ENCODE results near the gene CCSER2. TPM values are rescaled to one million over a fixed set of nuclear protein-coding genes. Genes with fewer than 3 reads are reported as not detected.
"Not testable (repeated sequence)": the region's sequence is repeated elsewhere in the genome, so short reads cannot be mapped to it uniquely, and the experiment has no call there.

The CCSER2 gene
- total RNA-seq, 2 experiments from 2014 or later = 92.7 to 98.0 TPM

DNA sequence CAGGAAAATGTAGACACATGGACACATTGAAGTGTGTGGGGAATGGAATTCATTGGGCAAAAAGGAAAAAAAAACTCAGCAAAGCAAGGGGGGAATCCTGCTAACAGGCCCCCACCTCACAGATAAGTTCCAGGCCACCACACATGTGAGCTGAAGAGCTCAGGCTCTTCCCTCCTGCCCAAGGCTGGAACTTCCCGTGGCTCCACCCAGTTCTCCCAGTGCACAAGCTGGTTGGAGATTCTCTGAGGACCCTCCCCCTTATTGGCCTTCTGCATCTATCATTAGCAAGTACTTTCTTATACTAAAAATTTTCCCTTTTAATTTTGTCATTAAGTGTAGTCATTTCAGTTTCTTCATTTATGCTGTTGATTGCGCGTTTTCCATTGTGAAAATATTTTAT lies 190.8 kb downstream of the CCSER2 start:
- Mint-ChIP-seq H3K27me3 (no peaks in the 10 kb centered on the region), H3K4me3 (no peak overlapping the region)

DNA sequence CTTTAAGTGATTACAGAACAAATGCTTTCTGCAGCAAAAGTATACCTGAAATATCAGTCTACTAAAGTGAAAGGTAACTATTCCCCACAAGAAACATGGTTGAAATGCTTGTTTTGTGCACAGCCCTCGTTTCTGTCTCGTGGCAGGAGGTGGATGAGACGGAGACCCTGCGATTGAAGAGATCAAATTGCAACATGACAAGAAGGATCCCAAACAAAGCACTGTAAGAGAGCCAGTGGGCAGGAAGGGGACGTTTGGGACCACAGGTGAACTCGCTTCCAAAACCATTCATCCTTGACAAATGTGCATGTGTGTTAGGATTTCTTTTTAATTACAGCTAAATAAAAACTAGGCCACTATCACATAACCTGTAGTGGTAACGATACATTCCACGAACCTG lies 192.6 kb downstream of the CCSER2 start:
- POLR2A ChIA-PET = no interaction called here
- Mint-ChIP-seq H3K27ac (no peak overlapping the region), H3K4me3 (no peak overlapping the region)

More for the DNA sequence above, 190.8 kb downstream of the CCSER2 start:
- no peaks in the 10 kb centered on the region for H3K9me3 Mint-ChIP-seq
- POLR2A ChIA-PET = no interaction called here
- no peak overlapping the region for H3K27ac Mint-ChIP-seq
- peaks cover 10% of the 10 kb centered on the region for H3K4me1 Mint-ChIP-seq
- DNase-seq (no peak), ATAC-seq (ENCODE audit: low read depth) (no peak)
- peaks cover 10% of the 10 kb centered on the region for H3K36me3 Mint-ChIP-seq

DNA sequence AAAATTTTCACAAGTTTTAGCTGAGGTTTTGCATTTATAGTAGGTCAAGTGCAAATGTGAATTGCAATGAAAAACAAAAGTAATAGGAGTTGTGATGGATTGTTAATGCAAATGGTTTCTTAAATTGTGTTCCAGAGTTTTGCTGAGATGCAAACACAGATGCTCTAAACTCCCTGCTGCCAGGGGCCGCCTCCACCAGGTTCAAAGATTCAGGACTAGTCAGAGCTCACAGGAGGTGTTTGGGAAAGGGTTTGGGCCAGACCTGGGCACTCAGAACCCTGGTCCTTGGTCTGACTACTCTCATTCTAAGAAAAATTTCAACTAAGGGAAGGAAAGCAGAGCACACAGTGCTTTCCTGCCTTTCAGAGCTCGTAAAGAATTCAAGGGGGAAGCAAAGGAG lies 193.1 kb downstream of the CCSER2 start:
- DNase-seq = no peak

More for the DNA sequence above, 192.6 kb downstream of the CCSER2 start:
- DNase-seq (no peak), ATAC-seq (ENCODE audit: low read depth) (no peak)
- Mint-ChIP-seq H3K36me3 (peaks cover 5% of the 10 kb centered on the region), H3K27me3 (no peaks in the 10 kb centered on the region), H3K9me3 (peaks cover 3% of the 10 kb centered on the region), H3K4me1 (peaks cover 10% of the 10 kb centered on the region)

DNA sequence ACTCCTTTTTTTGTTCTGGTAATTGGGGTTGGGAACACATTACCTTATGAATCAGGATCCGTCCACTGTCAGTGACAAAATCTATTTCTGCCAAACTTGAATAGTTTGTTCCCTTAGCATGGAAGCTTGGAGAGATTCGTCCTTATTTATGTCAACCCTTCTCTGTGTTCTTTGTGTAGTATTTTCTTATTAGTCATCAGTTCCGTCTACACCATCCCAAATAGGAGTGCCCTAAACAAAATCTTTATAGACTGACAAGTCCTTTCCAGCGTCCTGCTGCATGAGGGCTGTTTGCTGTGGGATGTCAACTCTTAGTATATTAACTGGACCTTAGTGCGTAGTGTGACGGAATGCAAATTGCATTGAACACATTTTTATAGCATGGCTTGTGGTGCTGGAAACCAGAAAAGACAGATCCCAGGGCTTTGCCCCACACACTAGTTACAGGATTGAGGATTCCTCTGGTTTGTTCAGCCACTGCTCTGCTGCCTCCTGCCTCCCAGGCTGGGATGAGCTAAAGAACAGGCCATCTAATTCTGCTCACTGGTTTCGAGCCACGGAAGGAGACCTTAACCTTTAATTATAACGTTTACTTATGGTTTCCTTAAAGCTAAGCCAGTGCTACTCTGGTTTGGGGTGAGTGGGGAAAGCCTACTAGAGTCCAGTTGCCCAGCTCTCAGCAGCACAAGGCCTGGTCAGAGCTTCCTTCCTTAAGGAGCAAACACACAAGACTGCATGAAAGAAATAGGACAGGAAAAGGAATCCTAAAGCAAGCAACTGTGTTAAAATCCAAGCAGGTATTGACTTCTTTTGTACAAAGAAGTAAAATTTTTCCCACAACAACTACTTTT lies 194.4 kb downstream of the CCSER2 start:
- DNase-seq (no peak), ATAC-seq (ENCODE audit: low read depth) (no peak)
- no peak overlapping the region for H3K27ac Mint-ChIP-seq
- POLR2A ChIA-PET = no interaction called here
- peaks cover 2% of the 10 kb centered on the region for H3K36me3 Mint-ChIP-seq
- H3K4me3 Mint-ChIP-seq = no peak overlapping the region
- peaks cover 10% of the 10 kb centered on the region for H3K4me1 Mint-ChIP-seq
- peaks cover 5% of the 10 kb centered on the region for H3K9me3 Mint-ChIP-seq
- H3K27me3 Mint-ChIP-seq = no peaks in the 10 kb centered on the region

More for the DNA sequence above, 193.1 kb downstream of the CCSER2 start:
- peaks cover 3% of the 10 kb centered on the region for H3K9me3 Mint-ChIP-seq
- POLR2A ChIA-PET = no interaction called here
- no peaks in the 10 kb centered on the region for H3K27me3 Mint-ChIP-seq
- no peak for ATAC-seq (ENCODE audit: low read depth)
- no peak overlapping the region for H3K27ac Mint-ChIP-seq
- no peak overlapping the region for H3K4me3 Mint-ChIP-seq
- H3K36me3 Mint-ChIP-seq = peaks cover 3% of the 10 kb centered on the region
- peaks cover 10% of the 10 kb centered on the region for H3K4me1 Mint-ChIP-seq

DNA sequence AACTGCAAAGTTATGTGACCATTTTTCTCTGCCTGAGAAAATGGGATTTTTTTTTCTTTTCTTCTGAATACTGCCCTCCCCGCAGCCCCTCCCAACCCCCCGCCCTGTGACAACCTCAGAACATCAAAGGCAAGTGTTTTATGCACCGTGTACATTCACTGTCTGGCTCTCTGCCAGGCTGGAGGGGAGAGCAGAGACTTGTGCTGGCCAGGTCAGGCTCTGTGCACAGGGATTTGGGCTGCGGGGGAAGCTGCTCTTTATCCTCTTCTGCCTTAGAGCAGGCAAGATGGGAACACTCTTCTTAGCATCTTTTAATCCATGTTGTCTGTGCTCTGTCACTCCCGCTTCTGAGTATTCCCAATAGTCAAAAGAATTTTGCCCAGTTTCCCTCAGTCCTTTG lies 195.1 kb downstream of the CCSER2 start:
- peaks cover 10% of the 10 kb centered on the region for H3K4me1 Mint-ChIP-seq
- peaks cover 2% of the 10 kb centered on the region for H3K27me3 Mint-ChIP-seq
- H3K27ac Mint-ChIP-seq = no peak overlapping the region
- ATAC-seq (ENCODE audit: low read depth) (no peak), DNase-seq (no peak)
- peaks cover 2% of the 10 kb centered on the region for H3K36me3 Mint-ChIP-seq
- POLR2A ChIA-PET = no interaction called here
- H3K4me3 Mint-ChIP-seq = no peak overlapping the region
- H3K9me3 Mint-ChIP-seq = peaks cover 5% of the 10 kb centered on the region

DNA sequence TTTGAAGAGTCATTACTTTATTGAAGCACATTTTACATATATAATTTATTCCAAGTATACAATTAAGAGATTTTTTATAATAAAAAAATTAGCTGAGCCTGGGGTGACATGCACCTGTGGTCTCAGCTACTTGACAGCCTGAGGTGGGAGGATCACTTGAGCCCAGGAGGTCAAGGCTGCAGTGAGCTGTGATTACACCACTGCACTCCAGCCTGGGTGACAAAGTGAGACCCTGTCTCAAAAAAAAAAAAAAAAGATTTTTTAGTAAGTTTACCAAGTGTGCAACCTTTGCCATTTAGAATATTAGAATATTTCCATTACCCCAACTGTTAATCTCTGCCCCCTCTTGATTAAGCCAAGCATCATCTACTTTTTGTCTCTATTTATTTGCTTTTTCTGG lies 196.0 kb downstream of the CCSER2 start:
- Mint-ChIP-seq H3K36me3 (peaks cover 2% of the 10 kb centered on the region), H3K27me3 (peaks cover 4% of the 10 kb centered on the region), H3K27ac (no peak overlapping the region), H3K4me1 (peaks cover 10% of the 10 kb centered on the region), H3K9me3 (peaks cover 5% of the 10 kb centered on the region), H3K4me3 (no peak overlapping the region)
- POLR2A ChIA-PET = no interaction called here
- DNase-seq (no peak), ATAC-seq (ENCODE audit: low read depth) (no peak)

DNA sequence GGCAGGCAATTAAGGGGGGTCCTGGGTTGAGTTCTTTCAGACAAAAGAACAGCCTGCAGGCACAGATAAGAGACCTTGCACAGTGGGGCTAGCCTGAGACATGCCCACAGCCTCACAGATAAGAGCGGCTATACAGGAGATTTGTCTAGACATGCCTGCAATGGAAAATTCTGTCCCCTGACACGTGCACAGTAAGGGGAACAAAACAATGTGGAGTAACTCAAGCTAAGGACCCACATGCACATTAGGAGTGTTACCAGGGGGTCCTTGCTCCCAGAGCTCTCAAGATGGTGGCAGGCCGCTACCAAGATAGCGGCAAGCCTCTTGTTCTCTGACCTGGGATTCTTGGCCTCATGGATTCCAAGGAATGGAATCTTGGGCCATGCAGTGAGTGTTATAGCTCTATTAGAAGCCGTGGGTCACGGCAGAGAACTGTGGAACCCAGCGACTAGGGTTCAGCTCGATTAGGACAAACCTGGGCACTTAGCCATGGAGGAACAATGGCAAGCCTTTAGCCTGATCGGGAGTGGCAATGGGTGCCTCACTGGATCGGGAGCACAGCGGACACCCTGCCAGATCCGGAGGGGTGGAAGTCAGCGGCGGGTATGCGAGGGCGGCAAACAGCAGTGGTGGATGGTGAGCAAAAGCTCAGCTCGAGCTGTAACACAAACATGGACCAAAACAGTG lies 196.9 kb downstream of the CCSER2 start:
- Mint-ChIP-seq H3K4me1 (peaks cover 7% of the 10 kb centered on the region), H3K36me3 (peaks cover 2% of the 10 kb centered on the region), H3K27me3 (peaks cover 5% of the 10 kb centered on the region), H3K4me3 (no peak overlapping the region), H3K27ac (no peak overlapping the region), H3K9me3 (peaks cover 5% of the 10 kb centered on the region)
- ATAC-seq (ENCODE audit: low read depth) (no peak), DNase-seq (no peak)
- POLR2A ChIA-PET = no interaction called here

DNA sequence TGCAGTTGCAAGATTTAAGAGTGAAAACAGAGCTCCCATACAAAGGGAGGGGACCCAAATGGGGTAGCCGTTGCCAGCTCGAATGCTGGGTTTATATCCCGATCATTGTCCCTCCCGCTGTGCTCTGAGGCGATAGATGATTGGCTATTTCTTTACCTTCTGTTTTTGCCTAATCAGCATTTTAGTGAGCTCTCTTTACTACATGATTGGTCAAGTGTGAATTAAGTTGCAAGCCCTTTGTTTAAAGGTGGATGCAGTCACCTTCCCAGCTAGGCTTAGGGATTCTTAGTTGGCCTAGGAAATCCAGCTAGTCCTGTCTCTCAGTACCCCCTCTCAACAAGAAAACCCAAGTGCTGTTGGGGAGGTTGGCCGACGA lies 197.4 kb downstream of the CCSER2 start:
- ATAC-seq (ENCODE audit: low read depth); H3K36me3 Mint-ChIP-seq; POLR2A ChIA-PET; DNase-seq; H3K27me3 Mint-ChIP-seq; H3K9me3 Mint-ChIP-seq; H3K27ac Mint-ChIP-seq; H3K4me3 Mint-ChIP-seq; H3K4me1 Mint-ChIP-seq: not testable (repeated sequence)

DNA sequence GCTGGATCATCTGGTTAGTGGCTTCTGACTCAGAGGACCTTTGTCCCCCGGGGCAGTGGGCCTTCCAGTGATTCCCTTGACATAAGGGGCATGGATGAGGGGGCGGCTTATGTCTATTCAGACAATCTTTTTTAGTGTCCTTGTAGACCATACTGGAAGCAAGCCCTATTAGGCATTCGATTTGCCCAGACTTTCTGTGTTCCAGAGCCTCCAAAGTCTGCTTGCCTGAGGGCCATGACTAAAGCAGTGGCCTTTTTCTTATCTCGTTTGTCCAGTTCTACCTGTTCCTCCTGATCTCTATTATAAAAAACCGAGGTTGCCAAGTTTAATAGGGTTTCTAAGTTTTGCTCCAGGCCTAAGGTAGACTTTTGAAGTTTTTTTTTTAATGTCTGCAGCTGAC lies 199.0 kb downstream of the CCSER2 start:
- POLR2A ChIA-PET; H3K27ac Mint-ChIP-seq; H3K4me3 Mint-ChIP-seq; H3K4me1 Mint-ChIP-seq; ATAC-seq (ENCODE audit: low read depth); DNase-seq; H3K9me3 Mint-ChIP-seq; H3K36me3 Mint-ChIP-seq: not testable (repeated sequence)
- peaks cover 11% of the 10 kb centered on the region for H3K27me3 Mint-ChIP-seq

DNA sequence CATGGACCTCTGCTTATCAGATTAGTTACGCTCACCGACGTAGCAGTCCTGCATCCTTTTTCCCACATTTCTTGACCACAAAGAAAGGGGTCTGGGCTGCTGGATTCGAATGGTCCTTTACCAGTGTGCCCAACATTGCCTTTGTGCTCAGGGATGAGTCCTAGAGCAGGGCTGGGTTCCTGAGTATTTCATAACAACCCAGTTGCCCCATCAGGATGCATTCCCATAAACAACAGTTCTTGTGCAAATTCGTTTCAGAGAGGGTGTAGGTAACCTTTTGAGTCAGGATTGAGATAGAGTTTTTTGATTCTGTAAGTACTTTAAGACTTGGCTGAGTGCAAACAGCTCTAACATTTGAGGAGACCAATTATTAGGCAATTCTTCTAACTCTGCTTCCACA lies 200.1 kb downstream of the CCSER2 start:
- H3K4me3 Mint-ChIP-seq; POLR2A ChIA-PET; H3K9me3 Mint-ChIP-seq; H3K27ac Mint-ChIP-seq; ATAC-seq (ENCODE audit: low read depth); DNase-seq; H3K4me1 Mint-ChIP-seq; H3K36me3 Mint-ChIP-seq: not testable (repeated sequence)
- H3K27me3 Mint-ChIP-seq = peaks cover 11% of the 10 kb centered on the region

DNA sequence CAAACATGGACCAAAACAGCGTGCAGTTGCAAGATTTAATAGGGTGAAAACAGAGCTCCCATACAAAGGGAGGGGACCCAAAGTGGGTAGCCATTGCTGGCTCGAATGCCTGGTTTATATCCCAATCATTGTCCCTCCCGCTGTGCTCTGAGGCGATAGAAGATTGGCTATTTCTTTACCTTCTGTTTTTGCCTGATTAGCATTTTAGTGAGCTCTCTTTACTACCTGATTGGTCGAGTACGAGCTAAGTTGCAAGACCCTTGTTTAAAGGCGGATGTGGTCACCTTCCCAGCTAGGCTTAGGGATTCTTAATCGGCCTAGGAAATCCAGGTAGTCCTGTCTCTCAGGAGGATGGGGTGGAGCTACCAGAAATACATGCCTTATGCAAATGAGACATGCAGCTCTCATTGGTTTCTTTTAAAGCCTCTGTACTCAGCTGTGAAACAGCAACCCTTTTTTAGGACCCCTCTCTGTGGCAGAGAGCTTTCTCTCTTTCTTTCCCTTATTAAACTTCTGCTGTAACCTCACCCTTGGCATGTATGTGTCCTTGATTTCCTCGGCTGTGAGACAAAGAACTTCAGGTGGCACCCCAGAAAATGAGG lies 202.4 kb downstream of the CCSER2 start:
- Mint-ChIP-seq H3K9me3 (peaks cover 2% of the 10 kb centered on the region), H3K27ac (no peak overlapping the region), H3K4me3 (no peak overlapping the region), H3K4me1 (no peaks in the 10 kb centered on the region), H3K36me3 (no peaks in the 10 kb centered on the region), H3K27me3 (peaks cover 12% of the 10 kb centered on the region)
- POLR2A ChIA-PET = no interaction called here
- no peak for DNase-seq
- ATAC-seq (ENCODE audit: low read depth) = no peak

DNA sequence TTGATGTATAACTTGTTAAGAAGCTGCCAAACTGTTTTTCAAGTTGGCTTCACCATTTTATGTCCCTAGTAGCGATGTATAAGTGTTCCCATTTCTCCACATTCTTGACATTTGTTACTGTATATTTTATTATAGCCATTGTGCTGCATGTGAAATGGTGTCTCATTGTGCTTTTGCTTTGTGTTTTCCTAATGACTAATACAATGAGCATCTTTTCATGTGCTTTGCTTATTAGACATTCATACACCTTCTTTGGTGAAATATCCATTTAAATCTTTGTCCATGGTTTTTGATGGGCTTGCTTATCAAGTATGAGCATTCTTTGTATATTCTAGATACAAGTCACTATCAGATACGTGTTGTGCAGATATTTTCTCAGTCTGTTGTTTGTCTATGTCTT lies 203.0 kb downstream of the CCSER2 start:
- H3K4me1 Mint-ChIP-seq = no peaks in the 10 kb centered on the region

DNA sequence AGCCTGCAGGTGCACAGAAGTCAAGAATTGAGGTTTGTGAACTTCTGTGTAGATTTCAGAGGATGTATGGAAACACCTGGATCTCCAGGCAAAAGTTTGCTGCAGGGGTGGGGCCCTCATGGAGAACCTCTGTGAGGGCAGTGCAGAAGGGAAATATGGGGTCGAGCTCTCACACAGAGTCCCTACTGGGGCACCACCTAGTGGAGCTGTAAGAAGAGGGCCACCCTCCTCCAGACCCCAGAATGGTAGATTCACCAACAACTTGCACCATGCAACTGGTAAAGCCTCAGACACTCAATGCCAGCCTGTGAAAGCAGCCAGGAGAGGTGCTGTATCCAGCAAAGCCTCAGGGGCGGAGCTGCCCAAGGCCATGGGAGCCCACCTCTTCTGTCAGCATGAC lies 205.8 kb downstream of the CCSER2 start:
- Mint-ChIP-seq H3K4me1 (peaks cover 5% of the 10 kb centered on the region), H3K27ac (no peak overlapping the region), H3K4me3 (no peak overlapping the region), H3K9me3 (no peaks in the 10 kb centered on the region), H3K36me3 (no peaks in the 10 kb centered on the region), H3K27me3 (peaks cover 14% of the 10 kb centered on the region)
- ATAC-seq (ENCODE audit: low read depth) = no peak
- POLR2A ChIA-PET = no interaction called here
- DNase-seq = no peak

More for the DNA sequence above, 203.0 kb downstream of the CCSER2 start:
- POLR2A ChIA-PET = no interaction called here
- Mint-ChIP-seq H3K27me3 (peaks cover 12% of the 10 kb centered on the region), H3K4me3 (no peak overlapping the region), H3K9me3 (peaks cover 2% of the 10 kb centered on the region), H3K36me3 (no peaks in the 10 kb centered on the region), H3K27ac (no peak overlapping the region)
- ATAC-seq (ENCODE audit: low read depth) = no peak
- DNase-seq = no peak
